MV-4-11 (cell line): Measurements from ENCODE around the gene POLDIP3.
"Not testable (repeated sequence)": the region's sequence is repeated elsewhere in the genome, so short reads cannot be mapped to it uniquely, and the experiment has no call there.

Source experiments
- DNase-seq: peaks from one replicate; lab custom pipeline; 2025; lab: John Stamatoyannopoulos, UW

Gene POLDIP3

GRCh38 chr22:42584364-42584940 lies 30.2 kb downstream of the POLDIP3 start:
- DNase-seq, result no peak

GRCh38 chr22:42582987-42583386 lies 31.7 kb downstream of the POLDIP3 start:
- no peak for DNase-seq

- DNase-seq, result peak; percentile 28
Observed at GRCh38 chr22:42581762-42582716, 32.6 kb downstream of the POLDIP3 start.

GRCh38 chr22:42581194-42581761 lies 33.4 kb downstream of the POLDIP3 start:
- not testable (repeated sequence) for DNase-seq

GRCh38 chr22:42580040-42580439 lies 34.6 kb downstream of the POLDIP3 start:
- not testable (repeated sequence) for DNase-seq

GRCh38 chr22:42577623-42578240 lies 37.0 kb downstream of the POLDIP3 start:
- DNase-seq, result no peak

GRCh38 chr22:42577141-42577540 lies 37.5 kb downstream of the POLDIP3 start:
- DNase-seq, result not testable (repeated sequence)

- DNase-seq, result not testable (repeated sequence)
Observed at GRCh38 chr22:42575996-42576574, 38.6 kb downstream of the POLDIP3 start.

- not testable (repeated sequence) for DNase-seq
Observed at GRCh38 chr22:42574468-42574867, 40.2 kb downstream of the POLDIP3 start.

- DNase-seq, result not testable (repeated sequence)
Observed at GRCh38 chr22:42574046-42574445, 40.6 kb downstream of the POLDIP3 start.

- DNase-seq, result not testable (repeated sequence)
Observed at GRCh38 chr22:42571068-42571467, 43.6 kb downstream of the POLDIP3 start.

- not testable (repeated sequence) for DNase-seq
Observed at GRCh38 chr22:42570580-42570979, 44.1 kb downstream of the POLDIP3 start.

GRCh38 chr22:42567950-42568349 lies 46.7 kb downstream of the POLDIP3 start:
- DNase-seq, result not testable (repeated sequence)

GRCh38 chr22:42565956-42566355 lies 48.7 kb downstream of the POLDIP3 start:
- no peak for DNase-seq

GRCh38 chr22:42564699-42565098 lies 50.0 kb downstream of the POLDIP3 start:
- no peak for DNase-seq

- DNase-seq, result not testable (repeated sequence)
Observed at GRCh38 chr22:42563943-42564342, 50.7 kb downstream of the POLDIP3 start.

- no peak for DNase-seq
Observed at GRCh38 chr22:42562684-42563083, 52.0 kb downstream of the POLDIP3 start.

- peak; percentile 76 for DNase-seq
Observed at GRCh38 chr22:42562279-42562678, 52.4 kb downstream of the POLDIP3 start.

GRCh38 chr22:42561856-42562255 lies 52.8 kb downstream of the POLDIP3 start:
- no peak for DNase-seq

- DNase-seq, result no peak
Observed at GRCh38 chr22:42560781-42561180, 53.9 kb downstream of the POLDIP3 start.

- DNase-seq, result no peak
Observed at GRCh38 chr22:42560381-42560780, 54.3 kb downstream of the POLDIP3 start.
